AG04449 (cell line): ENCODE measurements around the gene MAPK11.

Experiments used
- CTCF ChIA-PET: fragments of 350-600 bp; formaldehyde crosslinking; extraction: SDS; loops from one replicate; lab custom pipeline; 2021; ENCODE audit warnings: antibody characterized with exemption; lab: Yijun Ruan, JAX
- POLR2A ChIA-PET: fragments of 400-600, 350-600 bp; formaldehyde crosslinking; extraction: SDS; loops from one replicate; lab custom pipeline; 2020; ENCODE audit warnings: antibody characterized with exemption, inconsistent platforms; lab: Yijun Ruan, JAX
- DNase-seq: peaks from one replicate; pipeline ENCODE4 v3.0.0-alpha.2; 2010; ENCODE audit warnings: low read depth, low spot score
- H3K4me3 ChIP-seq: 2 replicates; pipeline ENCODE4 v1.5.1; 2011; ENCODE audit warnings: low read depth, mild to moderate bottlenecking, control low read depth, low read length
- CTCF ChIP-seq: IDR thresholded peaks from one replicate; pipeline ENCODE4 v1.5.1; 2011; ENCODE audit warnings: mild to moderate bottlenecking, moderate library complexity, low read length, control low read depth, inconsistent platforms; ENCODE audit not compliant: insufficient read depth; ENCODE audit errors: missing control alignments

Gene MAPK11

GRCh38 chr22:50292643-50293440, 22.7 kb upstream of the MAPK11 start:
- ChIA-PET POLR2A (interaction anchor here (0.6 to 3.5 kb wide), 5 partner anchors 10 to 42 kb away, joined by 3 to 43 read pairs (median 4); partner anchors contain the start of genes HDAC10 and PLXNB2), CTCF (interaction anchor here (1.5 to 2.8 kb wide), 6 partner anchors 10 to 49 kb away, joined by 4 to 13 read pairs (median 8); partner anchors contain the start of gene DENND6B)
- peak overlapping the region; percentile 50 for H3K4me3 ChIP-seq
- DNase-seq, result no peak
- TF ChIP-seq CTCF, result no peak

- no peak overlapping the region for H3K4me3 ChIP-seq
- ChIA-PET POLR2A (interaction anchor here (1.1 to 1.6 kb wide), 3 partner anchors 11 to 19 kb away, joined by 3 to 6 read pairs (median 5); partner anchors contain the start of gene PLXNB2), CTCF (interaction anchor here (1.1 to 1.9 kb wide), 2 partner anchors 16 to 27 kb away, joined by 3 to 5 read pairs; no protein-coding TSS in a partner anchor)
- DNase-seq, result no peak
- TF ChIP-seq CTCF, result no peak
These were observed 19.9 kb upstream of the MAPK11 start for GRCh38 chr22:50289942-50290630.

- no peak for DNase-seq
- ChIA-PET POLR2A (interaction anchor here (1.4 kb wide), 1 partner anchor 17 kb away, joined by 5 read pairs; the partner anchor contains the start of gene PLXNB2), CTCF (interaction anchor here (1.7 kb wide), 1 partner anchor 14 kb away, joined by 4 read pairs; no protein-coding TSS in a partner anchor)
- H3K4me3 ChIP-seq, result no peak overlapping the region
- no peak for TF ChIP-seq CTCF
These were observed 19.2 kb upstream of the MAPK11 start for GRCh38 chr22:50289151-50289941.

- ChIA-PET POLR2A (no interaction called here), CTCF (interaction anchor here (0.6 to 1.7 kb wide), 3 partner anchors 11 to 40 kb away, joined by 4 to 6 read pairs (median 4); no protein-coding TSS in a partner anchor)
- H3K4me3 ChIP-seq, result no peak overlapping the region
- DNase-seq, result no peak
- TF ChIP-seq CTCF, result no peak
These were observed 17.6 kb upstream of the MAPK11 start for GRCh38 chr22:50287731-50288130.

GRCh38 chr22:50286701-50287318, 16.6 kb upstream of the MAPK11 start:
- DNase-seq, result no peak
- CTCF ChIA-PET, result interaction anchor here (1.8 kb wide), 1 partner anchor 10 kb away, joined by 4 read pairs; no protein-coding TSS in a partner anchor
- POLR2A ChIA-PET, result no interaction called here
- H3K4me3 ChIP-seq, result no peak overlapping the region
- no peak for TF ChIP-seq CTCF
